Stomach (tissue), 9 donors: ENCODE data around the gene PCDHGA10. TPM values are rescaled to one million over a fixed set of nuclear protein-coding genes. Genes with fewer than 3 reads are reported as not detected.

Experiments used
- DNase-seq, 2 donors: peaks; one replicate each; pipeline versions ENCODE4 v3.0.0 to v3.0.0-alpha.2; 2013 to 2019
- H3K27ac ChIP-seq, 5 donors: fragments of 200-600 bp in 4 of 5; sonication (generic) in 4 of 5; one replicate each; pipeline ENCODE4 v1.5.1; 2013 to 2019; ENCODE audit warnings: mild to moderate bottlenecking in 1 of 5, moderate library complexity in 1 of 5
- H3K27me3 ChIP-seq, 3 donors: fragments of 200-600 bp; sonication (generic); one replicate each; pipeline ENCODE4 v1.5.1; 2017 to 2019; ENCODE audit warnings: mixed run types in 1 of 3
- H3K36me3 ChIP-seq, 4 donors: fragments of 200-600 bp; sonication (generic); 1 replicate in 3 of 4; 2 replicates in 1 of 4; pipeline ENCODE4 v1.5.1; 2016 to 2019
- H3K4me1 ChIP-seq, 4 donors: fragments of 200-600 bp; sonication (generic); one replicate each; pipeline ENCODE4 v1.5.1; 2016 to 2019
- H3K4me3 ChIP-seq, 4 donors: fragments of 200-600 bp; sonication (generic) in 3 of 4; one replicate each; pipeline ENCODE4 v1.5.1; 2016 to 2019; ENCODE audit warnings: mild to moderate bottlenecking in 1 of 4
- H3K9me3 ChIP-seq, 4 donors: fragments of 200-600 bp; sonication (generic); one replicate each; pipeline ENCODE4 v1.5.1; 2016 to 2019
- EP300 ChIP-seq: sonication (generic); formaldehyde crosslinking; IDR thresholded peaks from one replicate; pipeline ENCODE4 v1.6.1; 2017; ENCODE audit warnings: antibody characterized with exemption
- POLR2A ChIP-seq, 4 donors: fragments of 450-650 bp; IDR thresholded peaks; one replicate each; pipeline ENCODE4 v1.6.1; 2016; ENCODE audit warnings: antibody characterized with exemption in 4 of 4, control low read depth in 2 of 4, mild to moderate bottlenecking in 1 of 4, moderate library complexity in 1 of 4
- POLR2AphosphoS5 ChIP-seq, 3 donors: sonication (generic); formaldehyde crosslinking; IDR thresholded peaks; one replicate each; pipeline ENCODE4 v1.6.1; 2016; ENCODE audit warnings: antibody characterized with exemption in 3 of 3
- WGBS, 5 donors: extraction: QIAGEN DNeasy Blood & Tissue Kit in 3 of 5; methylation state at CpG; one replicate each; pipeline versions ENCODE4 v1.1.5 to v1.1.7; 2013 to 2018; 5-methylcytosine and 5-hydroxymethylcytosine counted together
- intact Hi-C: fragments of 100-400 bp; cut with DNase I; formaldehyde crosslinking; loops from one replicate; pipeline ENCODE4 v1.15.1; 2023; ENCODE audit warnings: low total_unique reads
- polyA plus RNA-seq, 3 donors: library from polyadenylated mRNA; stranded (reverse); fragments of 200-250 nt; gene quantifications; one replicate each; pipeline ENCODE4 v1.2.3, GENCODE V29; 2013
- total RNA-seq, 5 donors: library from RNA; depleted of rRNA; stranded (reverse); fragments of >200 nt; gene quantifications; one replicate each; pipeline versions ENCODE4 v1.1.0 to v1.2.3, GENCODE V29; 2014 to 2016
- TF ChIP-seq, protein P1 (sequence below), 7 experiments: fragments of 450-650 bp in 4 of 7; fragments of 200-600 bp in 3 of 7; sonication (generic) in 3 of 7; IDR thresholded peaks; one replicate each; pipeline ENCODE4 v1.5.1; 2016 to 2019; ENCODE audit warnings: antibody characterized with exemption in 7 of 7, control low read depth in 2 of 7, mild to moderate bottlenecking in 1 of 7
- donor health status: healthy with polysubstance abuse.
- donor health status: Bipolar disorder and iron deficiency.
- donor health status: healthy.

The PCDHGA10 gene
- total and polyA plus RNA-seq, 8 donors, result 0.15 to 7.0 (median 0.89) TPM; not detected in 1

DNA sequence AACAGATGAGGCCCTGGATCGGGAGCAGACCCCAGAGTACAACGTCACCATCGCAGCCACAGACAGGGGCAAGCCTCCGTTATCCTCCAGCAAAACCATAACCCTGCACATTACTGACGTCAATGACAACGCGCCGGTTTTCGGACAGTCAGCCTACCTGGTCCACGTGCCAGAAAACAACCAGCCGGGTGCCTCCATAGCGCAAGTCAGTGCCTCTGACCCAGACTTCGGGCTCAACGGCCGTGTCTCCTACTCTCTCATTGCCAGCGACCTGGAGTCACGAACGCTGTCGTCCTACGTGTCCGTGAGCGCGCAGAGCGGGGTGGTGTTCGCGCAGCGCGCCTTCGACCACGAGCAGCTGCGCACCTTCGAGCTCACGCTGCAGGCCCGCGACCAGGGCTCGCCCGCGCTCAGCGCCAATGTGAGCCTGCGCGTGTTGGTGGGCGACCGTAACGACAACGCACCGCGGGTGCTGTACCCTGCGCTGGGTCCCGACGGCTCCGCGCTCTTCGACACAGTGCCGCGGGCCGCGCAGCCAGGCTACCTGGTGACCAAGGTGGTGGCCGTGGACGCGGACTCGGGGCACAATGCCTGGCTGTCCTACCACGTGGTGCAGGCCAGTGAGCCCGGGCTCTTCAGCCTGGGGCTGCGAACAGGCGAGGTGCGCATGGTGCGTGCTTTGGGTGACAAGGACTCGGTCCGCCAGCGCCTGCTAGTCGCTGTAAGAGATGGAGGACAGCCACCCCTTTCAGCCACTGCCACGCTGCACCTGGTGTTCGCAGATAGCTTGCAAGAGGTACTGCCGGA, 6.5 kb downstream of the PCDHGA10 start:
- Histone ChIP-seq H3K36me3 (peaks cover 0 to 20% (median 0%) of the 10 kb centered on the region in 4 donors), H3K27ac (no peak overlapping the region), H3K27me3 (peaks cover 0 to 77% (median 24%) of the 10 kb centered on the region in 3 donors), H3K4me1 (peaks cover 0 to 34% (median 9%) of the 10 kb centered on the region in 4 donors), H3K4me3 (no peak overlapping the region), H3K9me3 (peaks cover 65 to 99% (median 94%) of the 10 kb centered on the region in 4 donors)
- 25 to 33% (median 28%) methylated on average over 54 to 74 of the region's 74 CpGs for WGBS, 5 donors
- no peak for DNase-seq
- no peak for TF ChIP-seq POLR2A (IDR thresholded peaks at IDR 0.05)
- TF ChIP-seq POLR2AphosphoS5 (IDR thresholded peaks at IDR 0.05), result no peak
- TF ChIP-seq, protein P1, sequence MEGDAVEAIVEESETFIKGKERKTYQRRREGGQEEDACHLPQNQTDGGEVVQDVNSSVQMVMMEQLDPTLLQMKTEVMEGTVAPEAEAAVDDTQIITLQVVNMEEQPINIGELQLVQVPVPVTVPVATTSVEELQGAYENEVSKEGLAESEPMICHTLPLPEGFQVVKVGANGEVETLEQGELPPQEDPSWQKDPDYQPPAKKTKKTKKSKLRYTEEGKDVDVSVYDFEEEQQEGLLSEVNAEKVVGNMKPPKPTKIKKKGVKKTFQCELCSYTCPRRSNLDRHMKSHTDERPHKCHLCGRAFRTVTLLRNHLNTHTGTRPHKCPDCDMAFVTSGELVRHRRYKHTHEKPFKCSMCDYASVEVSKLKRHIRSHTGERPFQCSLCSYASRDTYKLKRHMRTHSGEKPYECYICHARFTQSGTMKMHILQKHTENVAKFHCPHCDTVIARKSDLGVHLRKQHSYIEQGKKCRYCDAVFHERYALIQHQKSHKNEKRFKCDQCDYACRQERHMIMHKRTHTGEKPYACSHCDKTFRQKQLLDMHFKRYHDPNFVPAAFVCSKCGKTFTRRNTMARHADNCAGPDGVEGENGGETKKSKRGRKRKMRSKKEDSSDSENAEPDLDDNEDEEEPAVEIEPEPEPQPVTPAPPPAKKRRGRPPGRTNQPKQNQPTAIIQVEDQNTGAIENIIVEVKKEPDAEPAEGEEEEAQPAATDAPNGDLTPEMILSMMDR (IDR thresholded peaks at IDR 0.05), result no peak
- no peak for TF ChIP-seq EP300
- intact Hi-C loops, result loop anchor here (10.0 kb wide), 1 partner anchor 106 kb away; no protein-coding TSS in a partner anchor

- WGBS, 5 donors, result 9 to 17% (median 11%) methylated on average over 35 to 42 of the region's 42 CpGs
- TF ChIP-seq EP300, result no peak
- TF ChIP-seq, protein P1 (IDR thresholded peaks at IDR 0.05), result peak in 1 of 7 experiments; percentile 23
- peaks cover 0 to 25% (median under 1%) of the 10 kb centered on the region in 4 donors for H3K36me3 ChIP-seq
- peaks cover 61 to 100% (median 96%) of the 10 kb centered on the region in 4 donors for H3K9me3 ChIP-seq
- H3K27ac ChIP-seq, result no peak within 1 kb of the TSS
- intact Hi-C loops, result no loop called here
- peaks cover 0 to 29% (median 9%) of the 10 kb centered on the region in 4 donors for H3K4me1 ChIP-seq
- peak in 1 of 2 donors; percentile 60 for DNase-seq
- H3K4me3 ChIP-seq, result peak within 1 kb of the TSS; percentile 9 to 35 (median 23)
- peaks cover 0 to 72% (median 20%) of the 10 kb centered on the region in 3 donors for H3K27me3 ChIP-seq
Observed at GRCh38 chr5:141420855-141421488, 8.2 kb downstream of the PCDHGA10 start, which contains the start of gene PCDHGA11. Gene PCDHGA11 (plus strand): TSS chr5:141421051. CDS start chr5:141421228, 177 bp downstream.

DNA sequence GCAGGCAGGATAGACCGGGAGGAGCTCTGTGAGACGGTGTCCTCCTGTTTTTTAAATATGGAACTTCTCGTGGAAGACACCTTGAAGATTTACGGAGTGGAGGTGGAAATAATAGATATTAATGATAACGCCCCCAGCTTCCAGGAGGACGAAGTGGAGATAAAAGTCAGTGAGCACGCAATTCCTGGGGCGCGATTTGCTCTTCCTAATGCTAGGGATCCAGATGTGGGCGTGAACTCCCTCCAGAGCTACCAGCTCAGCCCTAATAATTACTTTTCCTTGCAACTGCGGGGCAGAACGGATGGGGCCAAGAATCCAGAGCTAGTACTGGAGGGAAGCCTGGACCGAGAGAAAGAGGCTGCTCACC, 8.7 kb downstream of the PCDHGA10 start:
- intact Hi-C loops, result no loop called here
- peaks cover 0 to 29% (median 3%) of the 10 kb centered on the region in 4 donors for H3K36me3 ChIP-seq
- H3K27ac ChIP-seq, result no peak overlapping the region
- no peak for DNase-seq
- H3K4me3 ChIP-seq, result peak overlapping the region; percentile 9 to 35 (median 23)
- WGBS, 5 donors, result 9 to 15% (median 10%) methylated on average over 13 of the region's 13 CpGs
- peaks cover 66 to 100% (median 97%) of the 10 kb centered on the region in 4 donors for H3K9me3 ChIP-seq
- peaks cover 0 to 75% (median 20%) of the 10 kb centered on the region in 3 donors for H3K27me3 ChIP-seq
- TF ChIP-seq EP300, result no peak
- TF ChIP-seq, protein P1 (IDR thresholded peaks at IDR 0.05), result no peak
- no peak for TF ChIP-seq POLR2A (IDR thresholded peaks at IDR 0.05)
- TF ChIP-seq POLR2AphosphoS5 (IDR thresholded peaks at IDR 0.05), result no peak
- peaks cover 0 to 29% (median 9%) of the 10 kb centered on the region in 4 donors for H3K4me1 ChIP-seq

- Histone ChIP-seq H3K4me3 (no peak overlapping the region), H3K9me3 (peaks cover 79 to 100% (median 99%) of the 10 kb centered on the region in 4 donors), H3K27me3 (peaks cover 0 to 78% (median 20%) of the 10 kb centered on the region in 3 donors), H3K36me3 (peaks cover 0 to 36% (median 5%) of the 10 kb centered on the region in 4 donors), H3K4me1 (peaks cover 0 to 26% (median 7%) of the 10 kb centered on the region in 4 donors), H3K27ac (no peak overlapping the region)
- DNase-seq, result no peak
- TF ChIP-seq, protein P1 (IDR thresholded peaks at IDR 0.05), result no peak
- TF ChIP-seq EP300, result no peak
- TF ChIP-seq POLR2A (IDR thresholded peaks at IDR 0.05), result no peak
- TF ChIP-seq POLR2AphosphoS5 (IDR thresholded peaks at IDR 0.05), result no peak
- intact Hi-C loops, result no loop called here
- 23 to 34% (median 24%) methylated on average over 15 to 42 of the region's 42 CpGs for WGBS, 5 donors
Observed at GRCh38 chr5:141422742-141423291, 10.0 kb downstream of the PCDHGA10 start.
